IMR-90 (cell line): ENCODE results near the gene NKRF. TPM values are rescaled to one million over a fixed set of nuclear protein-coding genes. Genes with fewer than 3 reads are reported as not detected.

Experiments used
- ATAC-seq: fragments of 200-7000 bp; cut with Tn5 transposase; 2 replicates; pipeline ENCODE4 v1.9.1; 2020; ENCODE audit warnings: low read depth, mild to moderate bottlenecking, moderate library complexity
- BruUV-seq: library from RNA; stranded (reverse); fragments of 400-500 nt; replicated peaks from 2 replicates; lab custom pipeline; 2021; lab: Mats Ljungman, UMichigan
- CTCF ChIA-PET: fragments of 300-600 bp; formaldehyde crosslinking; extraction: SDS; loops from one replicate; lab custom pipeline; 2021; ENCODE audit warnings: antibody characterized with exemption; lab: Yijun Ruan, JAX
- POLR2A ChIA-PET: fragments of 300-600 bp; sonication (Branson Sonifier 250); formaldehyde crosslinking; loops from one replicate; lab custom pipeline; 2022; ENCODE audit warnings: antibody characterized with exemption; ENCODE audit not compliant: unreplicated experiment; lab: Charles Lee
- DNase-seq: peaks from one replicate; pipeline ENCODE4 v3.0.0; 2013
- H2AFZ ChIP-seq: replicated peaks from 2 replicates; pipeline ENCODE3; 2013; ENCODE audit warnings: low read length, mild to moderate bottlenecking; ENCODE audit not compliant: poor library complexity
- H2AK5ac ChIP-seq: 2 replicates; pipeline ENCODE4 v1.6.1; 2013; ENCODE audit warnings: low read depth, low read length, inconsistent platforms
- H2AK9ac ChIP-seq: replicated peaks from 2 replicates; pipeline ENCODE3; 2013; ENCODE audit warnings: mild to moderate bottlenecking, low read depth, low read length, moderate library complexity; ENCODE audit not compliant: poor library complexity
- H2BK120ac ChIP-seq: 2 replicates; pipeline ENCODE4 v1.6.1; 2013; ENCODE audit warnings: low read depth, low read length, inconsistent platforms
- H2BK15ac ChIP-seq: 3 replicates; pipeline ENCODE4 v1.6.1; 2013; ENCODE audit warnings: low read depth, low read length, inconsistent platforms
- H2BK20ac ChIP-seq: 2 replicates; pipeline ENCODE4 v1.6.1; 2013; ENCODE audit warnings: low read depth, mild to moderate bottlenecking, inconsistent platforms, low read length, moderate library complexity
- H2BK5ac ChIP-seq: 2 replicates; pipeline ENCODE4 v1.6.1; 2013; ENCODE audit warnings: mild to moderate bottlenecking, low read depth, low read length, inconsistent platforms; ENCODE audit not compliant: poor library complexity, severe bottlenecking
- H3K14ac ChIP-seq: replicated peaks from 2 replicates; pipeline ENCODE4 v1.6.1; 2013; ENCODE audit warnings: low read depth, low read length, inconsistent platforms
- H3K18ac ChIP-seq: 2 replicates; pipeline ENCODE4 v1.6.1; 2013; ENCODE audit warnings: low read depth, low read length, control low read depth
- H3K23ac ChIP-seq: 2 replicates; pipeline ENCODE4 v1.6.1; 2013; ENCODE audit warnings: low read depth, low read length, inconsistent platforms
- H3K27ac ChIP-seq: 2 replicates; pipeline ENCODE4 v1.5.1; 2013; ENCODE audit warnings: mild to moderate bottlenecking, control low read depth, low read length; ENCODE audit not compliant: insufficient read depth
- H3K27me3 ChIP-seq: 2 replicates; pipeline ENCODE4 v1.6.1; 2013; ENCODE audit warnings: low read length; ENCODE audit not compliant: control insufficient read depth, insufficient read depth
- H3K36me3 ChIP-seq: 2 replicates; pipeline ENCODE4 v1.6.1; 2013; ENCODE audit warnings: low read length, mixed read lengths; ENCODE audit not compliant: control insufficient read depth, insufficient read depth
- H3K4ac ChIP-seq: 2 replicates; pipeline ENCODE4 v1.6.1; 2013; ENCODE audit warnings: low read depth, low read length, inconsistent platforms
- H3K4me1 ChIP-seq: 2 replicates; pipeline ENCODE4 v1.6.1; 2013; ENCODE audit warnings: low read length, mixed read lengths; ENCODE audit not compliant: control insufficient read depth, insufficient read depth
- H3K4me2 ChIP-seq: 2 replicates; pipeline ENCODE4 v1.6.1; 2013; ENCODE audit warnings: low read depth, mild to moderate bottlenecking, control low read depth, low read length, moderate library complexity
- H3K4me3 ChIP-seq: 2 replicates; pipeline ENCODE4 v1.5.1; 2013; ENCODE audit warnings: low read depth, mild to moderate bottlenecking, control low read depth, low read length, moderate library complexity; ENCODE audit not compliant: insufficient read depth
- H3K56ac ChIP-seq: 2 replicates; pipeline ENCODE4 v1.6.1; 2013; ENCODE audit warnings: low read length, inconsistent platforms; ENCODE audit not compliant: insufficient read depth; ENCODE audit errors: extremely low read depth
- H3K79me1 ChIP-seq, 2 experiments: 2 replicates each; pipeline ENCODE4 v1.6.1; 2013; ENCODE audit warnings: low read length in 2 of 2, inconsistent platforms in 1 of 2, low read depth in 1 of 2
- H3K9ac ChIP-seq: 2 replicates; pipeline ENCODE4 v1.6.1; 2013; ENCODE audit warnings: low read depth, low read length, control low read depth
- H3K9me1 ChIP-seq: 2 replicates; pipeline ENCODE4 v1.6.1; 2013; ENCODE audit warnings: low read length, inconsistent platforms; ENCODE audit not compliant: insufficient read depth
- H3K9me3 ChIP-seq: 2 replicates; pipeline ENCODE4 v1.6.1; 2013; ENCODE audit warnings: low read length; ENCODE audit not compliant: control insufficient read depth, insufficient read depth
- H4K20me1 ChIP-seq: 2 replicates; pipeline ENCODE4 v1.6.1; 2013; ENCODE audit warnings: low read length, inconsistent platforms; ENCODE audit not compliant: insufficient read depth
- H4K5ac ChIP-seq: 2 replicates; pipeline ENCODE4 v1.6.1; 2013; ENCODE audit warnings: mild to moderate bottlenecking, low read depth, low read length, control low read depth
- H4K8ac ChIP-seq, 2 experiments: 2 replicates each; pipeline ENCODE4 v1.6.1; 2013; ENCODE audit warnings: low read depth in 2 of 2, low read length in 2 of 2, control low read depth in 1 of 2, inconsistent platforms in 1 of 2
- H4K91ac ChIP-seq: 2 replicates; pipeline ENCODE4 v1.6.1; 2013; ENCODE audit warnings: low read depth, low read length, inconsistent platforms; ENCODE audit not compliant: insufficient read depth
- CEBPB ChIP-seq: IDR thresholded peaks from 2 replicates; pipeline ENCODE4 v1.6.1; 2012; ENCODE audit warnings: low read depth, low read length, improper control_type of control experiment
- ELK1 ChIP-seq: fragments of 150-350 bp; IDR thresholded peaks from 2 replicates; pipeline ENCODE4 v1.6.1; 2016; ENCODE audit warnings: low read depth, mild to moderate bottlenecking, low read length, moderate library complexity, borderline replicate concordance
- MAFK ChIP-seq: IDR thresholded peaks from 2 replicates; pipeline ENCODE4 v1.6.1; 2012; ENCODE audit warnings: low read depth, low read length, improper control_type of control experiment
- MXI1 ChIP-seq: IDR thresholded peaks from 2 replicates; pipeline ENCODE4 v1.6.1; 2012; ENCODE audit warnings: low read depth, mild to moderate bottlenecking, low read length, moderate library complexity, borderline replicate concordance
- POLR2A ChIP-seq: IDR thresholded peaks from 2 replicates; pipeline ENCODE4 v1.6.1; 2012; ENCODE audit warnings: mild to moderate bottlenecking, low read depth, low read length
- RCOR1 ChIP-seq: IDR thresholded peaks from 2 replicates; pipeline ENCODE4 v1.6.1; 2012; ENCODE audit warnings: mild to moderate bottlenecking, low read length, improper control_type of control experiment; ENCODE audit not compliant: insufficient replicate concordance
- SMC3 ChIP-seq: fragments of 150-350 bp; IDR thresholded peaks from 2 replicates; pipeline ENCODE4 v1.6.1; 2016; ENCODE audit warnings: low read depth, mild to moderate bottlenecking, antibody characterized with exemption, low read length, moderate library complexity
- WGBS, 2 experiments: methylation state at CpG; one replicate each; pipeline versions ENCODE4 v1.1.5 to v1.1.7; 2013; ENCODE audit warnings: missing lambda C conversion rate in 2 of 2; ENCODE audit not compliant: insufficient read length in 1 of 2; ENCODE audit errors: extremely low coverage in 2 of 2; 5-methylcytosine and 5-hydroxymethylcytosine counted together
- dilution Hi-C: fragments of 300-500 bp; cut with HindIII; formaldehyde crosslinking; loops from one replicate; pipeline ENCODE4 v1.14.3; 2018; ENCODE audit warnings: low sequenced_read_pairs; ENCODE audit not compliant: unreplicated experiment
- in situ Hi-C: fragments of 300-500 bp; cut with MboI; formaldehyde crosslinking; loops from 3 replicates; pipeline ENCODE4 v1.14.3; 2019; ENCODE audit warnings: low sequenced_read_pairs, inconsistent platforms, mixed read lengths
- intact Hi-C: fragments of 100-400 bp; cut with micrococcal nuclease; formaldehyde crosslinking; loops from 2 replicates; pipeline ENCODE4 v1.10.0; 2022
- polyA plus RNA-seq, 3 experiments: library from polyadenylated mRNA; depleted of rRNA; stranded (reverse); fragments of >200 nt; gene quantifications; 2 replicates each; pipeline ENCODE4 v1.2.3, GENCODE V29; 2012; ENCODE audit warnings: low replicate concordance in 1 of 3
- total RNA-seq: library from RNA; depleted of rRNA; stranded (reverse); fragments of >200 nt; gene quantifications from 2 replicates; pipeline ENCODE4 v1.2.3, GENCODE V29; 2012

NKRF gene
- total and polyA plus RNA-seq, 2 of the 4 experiments (the other 2 are of a cell fraction): 2.2 to 4.1 TPM

DNA sequence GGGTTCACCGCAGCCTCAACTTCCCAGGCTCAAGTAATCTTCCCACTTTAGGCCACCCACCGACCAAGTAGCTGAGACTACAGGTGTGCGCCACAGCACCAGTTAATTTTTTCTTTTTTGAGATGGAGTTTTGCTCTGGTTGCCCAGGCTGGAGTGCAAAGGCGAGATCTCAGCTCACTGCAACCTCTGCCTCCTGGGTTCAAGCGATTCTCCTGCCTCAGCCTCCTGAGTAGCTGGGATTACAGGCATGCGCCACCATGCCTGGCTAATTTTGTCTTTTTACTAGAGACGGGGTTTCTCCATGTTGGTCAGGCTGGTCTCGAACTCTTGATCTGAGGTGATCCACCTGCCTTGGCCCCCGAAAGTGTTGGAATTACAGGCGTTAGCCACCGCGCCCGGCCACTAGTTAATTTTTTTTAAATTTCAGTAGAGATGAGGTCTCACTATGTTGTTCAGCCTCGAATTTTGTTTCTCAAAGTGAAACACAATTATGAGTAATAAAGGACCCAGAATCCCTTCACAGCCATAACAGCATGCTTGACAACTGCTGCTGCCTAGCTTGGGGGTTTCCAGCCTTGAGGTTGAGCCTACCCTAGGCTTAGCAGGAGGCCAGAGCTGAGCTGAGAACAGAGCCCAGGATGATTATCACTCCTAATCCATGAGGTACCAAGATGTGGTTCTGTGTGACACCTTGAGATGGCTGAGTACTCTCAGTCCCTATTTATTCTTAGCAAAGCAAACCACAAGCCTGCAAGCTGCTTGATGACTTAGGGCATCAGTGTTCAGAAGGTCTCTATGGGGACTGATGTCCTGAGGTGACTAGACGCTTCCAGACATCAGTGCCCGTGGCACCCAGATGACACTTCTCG, 41.6 kb upstream of the NKRF start:
- TF ChIP-seq MAFK: no peak
- no peak for TF ChIP-seq MXI1
- no peak for TF ChIP-seq RCOR1
- TF ChIP-seq ELK1: no peak
- no peak for TF ChIP-seq CEBPB
- no peak for TF ChIP-seq SMC3
- no peak for TF ChIP-seq POLR2A
- H3K9ac ChIP-seq: no peak overlapping the region
- H2BK120ac ChIP-seq: no peak overlapping the region
- no peak overlapping the region for H2BK15ac ChIP-seq
- ATAC-seq: no peak
- in situ Hi-C loops: no loop called here
- intact Hi-C loops: no loop called here
- POLR2A ChIA-PET: no interaction called here
- no TSS peak for BruUV-seq
- H3K23ac ChIP-seq: no peak overlapping the region
- H2BK20ac ChIP-seq: no peak overlapping the region
- no peaks in the 10 kb centered on the region for H3K9me3 ChIP-seq
- no peak overlapping the region for H4K8ac ChIP-seq
- whole genome bisulfite sequencing, 2 experiments: 100% methylated on average over 1 of the region's 17 CpGs; no CpG with 5 or more reads in 1 of the 2 experiments
- no peak overlapping the region for H3K4ac ChIP-seq
- H4K20me1 ChIP-seq: no peaks in the 10 kb centered on the region
- H4K5ac ChIP-seq: no peak overlapping the region
- H2AFZ ChIP-seq: no peak overlapping the region
- no peaks in the 10 kb centered on the region for H3K9me1 ChIP-seq
- H3K4me3 ChIP-seq: no peak overlapping the region
- no peak overlapping the region for H3K27ac ChIP-seq
- H4K91ac ChIP-seq: no peak overlapping the region
- CTCF ChIA-PET: no interaction called here
- no peak overlapping the region for H3K56ac ChIP-seq
- H2AK5ac ChIP-seq: no peak overlapping the region
- no peaks in the 10 kb centered on the region for H3K4me1 ChIP-seq
- H3K36me3 ChIP-seq: peaks cover 4% of the 10 kb centered on the region; the same call in 1 of the 2 replicates
- H3K27me3 ChIP-seq: no peaks in the 10 kb centered on the region
- no peak overlapping the region for H2BK5ac ChIP-seq
- no peak overlapping the region for H2AK9ac ChIP-seq
- dilution Hi-C loops: no loop called here
- no peak overlapping the region for H3K18ac ChIP-seq
- no peak overlapping the region for H3K14ac ChIP-seq
- H3K4me2 ChIP-seq: no peak overlapping the region
- DNase-seq: no peak
- no peaks in the 10 kb centered on the region for H3K79me1 ChIP-seq
